Activated CD4-positive, alpha-beta T cell treated with anti-CD3 and anti-CD28 coated beads, Interleukin-2, amount 50 U/mL, for 48 hours (primary cell): ENCODE measurements around the gene NKD1.

Source experiments
- DNase-seq, 2 experiments: peaks; one replicate each; pipeline ENCODE4 v3.0.0-alpha.2; 2020

Gene NKD1

DNA sequence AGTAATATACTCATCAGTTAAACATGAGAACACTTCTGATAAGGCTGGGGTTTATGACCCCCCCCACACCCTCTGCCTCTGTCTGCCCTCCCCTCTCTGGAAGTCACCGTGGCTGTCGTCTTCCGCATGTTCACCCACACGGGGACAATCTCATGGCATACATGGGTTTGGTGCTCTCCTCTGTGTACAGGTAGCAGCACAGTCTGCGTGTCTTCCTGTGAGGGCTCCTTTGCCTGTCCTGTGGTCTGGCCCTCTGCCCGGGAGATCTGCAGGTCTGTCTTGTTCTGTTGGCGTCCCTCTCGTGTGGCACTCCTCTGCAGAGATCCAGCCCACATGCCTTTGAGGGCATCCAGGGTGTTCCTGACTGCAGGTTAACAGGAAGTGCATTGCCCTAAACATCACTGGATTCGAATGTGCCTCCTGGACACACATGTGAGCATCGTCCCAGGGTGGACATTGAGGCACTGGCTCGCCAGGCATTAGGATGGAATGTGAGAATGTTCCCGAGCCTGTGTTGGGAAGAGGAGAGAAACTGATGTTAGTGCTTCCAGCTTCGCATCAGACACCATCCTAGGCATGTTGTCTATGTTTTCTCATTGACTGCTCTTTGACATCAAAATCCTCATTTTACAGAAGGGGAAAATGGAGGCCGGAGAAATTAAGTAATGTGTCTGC is 54.5 kb downstream of the NKD1 start:
- DNase-seq = peak; percentile 13 to 24

DNA sequence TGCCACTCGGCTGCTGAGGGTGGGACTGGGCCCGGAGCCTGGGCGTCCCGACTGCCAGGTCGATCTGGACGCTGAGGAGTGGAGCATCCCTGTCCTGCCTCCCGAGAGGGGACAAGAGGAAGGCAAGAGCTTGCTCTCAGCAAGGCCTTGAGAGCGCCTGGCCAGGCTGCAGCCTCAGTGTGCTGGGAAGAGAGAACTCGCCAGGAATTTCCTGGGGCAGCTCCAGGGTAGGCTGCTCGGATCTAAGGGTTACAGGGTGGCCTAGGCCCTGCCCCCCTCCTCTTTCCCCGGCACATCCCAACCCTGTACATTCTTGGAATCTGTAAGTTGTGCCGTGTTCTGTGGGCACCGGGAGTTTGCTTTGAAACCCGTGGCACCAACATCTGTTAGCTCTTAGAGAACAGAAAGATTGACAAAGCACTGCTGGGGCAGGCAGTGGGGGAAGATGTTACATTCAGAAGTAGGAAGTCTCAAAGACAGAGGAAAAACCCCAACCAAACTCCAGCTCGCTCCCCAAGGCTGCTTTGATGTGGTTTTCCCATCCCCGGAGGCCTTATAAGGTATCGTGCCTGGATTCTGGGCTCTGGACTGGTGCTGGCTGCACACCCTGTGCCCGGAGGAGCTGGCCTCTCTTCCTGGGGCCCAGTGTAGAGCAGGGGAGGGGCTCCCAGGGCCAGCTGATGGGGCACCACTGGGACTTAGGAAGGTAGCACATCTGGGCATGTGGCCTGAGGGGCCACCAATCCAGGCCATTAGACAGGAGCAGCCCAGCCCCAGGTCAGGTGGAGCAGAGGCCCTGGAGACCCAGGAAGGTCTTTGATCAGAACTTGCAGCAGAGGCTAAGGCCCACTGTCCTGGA is 55.2 kb downstream of the NKD1 start:
- no peak for DNase-seq

DNA sequence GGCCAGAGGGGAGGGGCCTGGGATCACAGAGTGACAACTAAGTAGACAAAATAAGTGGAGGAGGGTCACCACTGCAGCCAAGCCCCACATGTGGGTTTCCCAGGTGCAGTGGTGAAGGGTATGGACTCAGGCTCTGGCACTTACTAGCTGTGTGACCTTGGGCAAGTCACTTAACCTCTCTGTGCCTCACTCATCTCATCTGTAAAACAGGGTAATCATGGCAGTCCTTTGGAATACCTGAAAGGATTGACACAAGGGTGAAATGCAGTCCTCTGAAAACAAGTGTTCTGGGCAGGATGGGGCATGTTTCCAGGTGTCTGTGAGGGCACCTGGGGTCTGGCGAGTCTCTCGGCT is 55.8 kb downstream of the NKD1 start:
- no peak for DNase-seq

DNA sequence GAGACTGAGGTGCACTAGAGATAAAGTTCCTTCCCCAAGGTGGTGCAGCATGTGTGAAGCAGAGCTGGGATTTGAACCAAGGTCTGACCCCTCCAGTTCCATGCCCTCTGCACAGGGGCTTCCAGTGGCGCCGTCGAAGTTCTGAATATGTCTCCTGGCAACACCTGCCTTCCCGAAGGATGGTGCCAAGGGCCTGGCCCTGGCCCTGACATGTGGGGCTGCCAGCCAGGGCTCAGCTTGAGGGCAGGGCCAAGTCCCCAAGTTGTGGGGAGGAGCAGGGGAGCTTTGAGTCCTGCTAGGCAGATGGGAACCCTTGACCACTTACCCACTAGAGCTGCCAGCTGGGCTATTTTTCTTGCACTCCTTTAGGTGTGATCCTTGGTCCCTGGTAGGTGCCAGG is 56.4 kb downstream of the NKD1 start:
- DNase-seq = no peak

DNA sequence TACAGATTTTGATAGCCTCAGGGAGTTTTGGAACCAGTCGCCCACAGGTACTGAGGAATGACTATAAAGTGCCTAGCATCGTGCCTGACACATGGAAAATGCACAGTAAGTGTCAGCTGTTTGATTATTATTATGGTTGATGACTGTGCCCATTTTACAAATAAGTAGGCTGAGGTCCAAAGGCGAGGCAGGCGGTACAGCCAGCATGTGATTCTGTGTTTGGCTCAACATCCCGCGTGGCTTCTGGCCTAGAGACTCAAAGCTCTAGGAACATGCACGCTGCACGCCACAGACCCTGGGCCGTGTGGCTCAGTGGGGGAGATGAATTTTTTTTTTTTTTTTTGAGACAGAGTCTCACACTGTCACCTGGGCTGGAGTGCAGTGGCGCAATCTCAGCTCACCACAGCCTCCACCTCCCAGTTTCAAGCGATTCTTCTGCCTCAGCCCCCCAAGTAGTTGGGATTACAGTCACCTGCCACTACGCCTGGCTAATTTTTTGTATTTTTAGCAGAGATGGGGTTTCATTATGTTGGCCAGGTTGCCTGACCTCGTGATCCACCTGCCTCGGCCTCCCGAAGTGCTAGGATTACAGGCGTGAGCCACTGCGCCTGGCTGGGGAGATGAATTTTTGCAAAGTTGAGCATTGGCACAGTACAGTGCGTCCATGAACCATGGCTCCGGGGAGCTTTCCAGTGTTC is 57.7 kb downstream of the NKD1 start:
- DNase-seq = no peak

DNA sequence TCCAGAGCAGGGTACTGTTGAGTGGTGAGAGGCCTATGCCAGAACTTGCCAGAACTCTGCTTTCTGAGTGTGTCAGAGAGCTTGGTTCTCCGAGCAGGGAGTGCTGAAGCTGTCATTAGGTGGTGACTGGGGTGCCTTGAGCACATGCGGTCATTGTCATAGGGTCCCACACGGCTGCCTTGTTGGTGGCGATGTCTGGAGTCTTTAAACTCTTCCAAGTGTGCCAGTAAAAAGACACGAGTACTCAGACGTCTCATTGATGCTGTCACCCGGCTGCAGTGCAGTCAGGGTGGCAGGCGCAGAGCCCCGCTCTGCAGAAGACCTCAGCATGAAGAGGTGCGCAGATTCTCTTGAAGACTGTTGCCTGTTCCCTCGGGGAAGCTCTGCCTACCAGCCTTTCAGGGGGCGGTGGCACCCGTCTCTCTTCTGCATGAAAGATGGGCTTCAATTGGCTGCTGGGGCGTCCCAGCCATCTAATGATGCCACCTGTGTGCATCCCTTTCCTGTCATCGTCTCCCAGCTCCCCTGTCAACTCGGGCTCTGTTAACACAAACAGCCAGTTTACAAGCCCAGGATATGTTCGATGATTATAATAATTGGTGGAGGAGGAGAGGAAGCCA is 58.3 kb downstream of the NKD1 start:
- no peak for DNase-seq

DNA sequence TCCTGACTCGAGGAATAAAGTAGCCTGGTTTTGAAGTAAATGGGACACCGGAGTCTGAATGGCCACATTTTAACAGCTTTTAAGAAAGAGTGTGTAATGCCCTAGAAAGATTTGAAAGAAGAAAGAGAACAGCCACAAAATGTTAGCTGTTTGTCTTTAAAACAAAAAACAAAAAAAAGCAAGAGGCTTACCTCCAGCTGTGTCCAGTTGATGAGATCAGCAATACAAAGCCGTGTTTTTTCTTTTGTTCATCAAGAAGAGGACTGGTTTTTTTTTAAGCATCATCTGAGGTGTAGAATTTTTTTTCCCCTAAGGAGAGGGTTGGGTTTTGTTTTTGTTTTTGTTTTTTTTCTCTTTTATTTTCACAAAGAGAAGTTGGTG is 58.8 kb downstream of the NKD1 start:
- DNase-seq = no peak

DNA sequence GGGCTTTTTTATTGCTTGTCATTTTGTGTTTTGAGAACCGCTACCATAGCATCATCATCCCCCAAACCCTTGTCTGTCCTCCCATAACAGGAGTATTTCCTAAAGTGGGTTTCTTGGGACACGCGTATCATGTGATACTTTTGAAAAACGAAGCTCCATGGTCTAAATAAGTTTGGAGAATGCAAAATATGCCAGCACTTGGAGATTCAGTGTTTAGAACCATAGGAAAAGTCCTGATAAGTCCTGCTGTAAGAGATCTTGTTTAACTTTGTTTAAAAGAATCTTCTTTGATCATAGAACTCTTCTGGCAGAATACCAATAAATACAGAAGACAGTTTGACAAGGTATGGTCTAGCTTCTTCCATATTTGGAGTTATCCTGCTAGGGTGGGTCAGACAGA is 59.3 kb downstream of the NKD1 start:
- no peak for DNase-seq

DNA sequence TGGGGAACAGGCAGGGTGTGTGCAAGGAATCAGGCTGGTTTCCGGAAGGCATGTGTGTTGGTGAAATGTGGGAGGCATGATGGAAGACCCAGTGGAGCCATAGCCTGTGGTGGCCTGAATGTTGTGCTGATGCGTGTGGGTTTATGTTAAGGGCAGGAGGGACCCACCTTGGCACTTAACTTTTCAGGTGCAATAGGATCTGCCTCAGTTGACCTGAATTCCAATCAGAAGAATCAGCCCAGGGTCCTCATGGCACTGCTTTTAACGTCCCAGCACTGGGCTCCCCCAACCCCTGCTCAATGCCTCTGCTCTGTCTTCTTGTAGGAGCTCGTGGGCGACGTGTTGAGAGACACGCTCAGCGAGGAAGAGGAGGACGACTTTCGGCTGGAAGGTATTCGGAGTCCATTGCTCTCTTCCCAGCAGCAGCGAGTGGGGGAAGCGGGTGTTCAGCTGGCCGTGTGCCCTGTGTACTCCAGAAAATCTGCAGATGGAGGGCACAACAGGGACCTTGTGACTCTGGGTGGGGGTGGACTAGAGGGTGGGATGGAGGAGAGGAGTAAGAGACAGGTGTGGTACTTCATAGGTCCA is 59.9 kb downstream of the NKD1 start:
- DNase-seq = no peak

DNA sequence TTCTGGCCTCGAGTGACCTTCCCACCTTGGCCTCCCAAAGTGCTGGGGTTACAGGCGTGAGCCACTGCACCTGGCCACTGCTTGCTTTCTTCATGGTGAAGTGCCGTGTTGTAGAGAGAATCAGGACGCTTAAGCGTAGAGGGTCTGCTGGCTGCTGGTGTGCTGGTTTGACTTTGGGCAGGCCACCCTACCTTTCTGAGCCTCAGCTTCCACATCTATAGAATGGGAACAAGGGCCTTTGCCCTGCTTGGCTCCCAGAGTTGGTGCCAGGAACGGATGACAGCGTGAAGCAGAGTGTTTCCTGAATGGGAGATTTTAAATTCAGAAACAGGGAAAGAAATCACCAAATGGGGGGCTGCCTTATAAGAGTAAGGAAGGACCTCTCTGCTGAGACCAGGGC is 60.9 kb downstream of the NKD1 start:
- DNase-seq = no peak

DNA sequence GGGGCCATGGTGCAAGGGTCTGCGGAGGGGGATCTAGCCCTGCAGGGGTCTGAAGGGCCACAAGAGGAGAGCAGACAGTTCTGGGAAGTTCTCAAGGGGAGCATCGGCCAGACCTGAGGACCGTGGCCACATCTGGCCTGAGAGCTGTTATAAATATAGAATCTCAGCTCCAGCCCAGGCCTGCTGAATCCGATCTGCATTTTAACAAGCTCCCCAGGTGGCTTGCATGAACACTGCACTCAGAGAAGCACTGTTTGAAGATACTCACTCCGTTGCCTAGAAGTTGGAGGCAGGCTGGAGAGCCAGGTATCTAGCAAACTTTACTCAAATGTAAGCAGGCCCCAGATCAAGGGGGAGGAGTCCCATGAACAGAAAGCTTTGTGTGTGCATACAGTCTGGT is 61.3 kb downstream of the NKD1 start:
- no peak for DNase-seq

DNA sequence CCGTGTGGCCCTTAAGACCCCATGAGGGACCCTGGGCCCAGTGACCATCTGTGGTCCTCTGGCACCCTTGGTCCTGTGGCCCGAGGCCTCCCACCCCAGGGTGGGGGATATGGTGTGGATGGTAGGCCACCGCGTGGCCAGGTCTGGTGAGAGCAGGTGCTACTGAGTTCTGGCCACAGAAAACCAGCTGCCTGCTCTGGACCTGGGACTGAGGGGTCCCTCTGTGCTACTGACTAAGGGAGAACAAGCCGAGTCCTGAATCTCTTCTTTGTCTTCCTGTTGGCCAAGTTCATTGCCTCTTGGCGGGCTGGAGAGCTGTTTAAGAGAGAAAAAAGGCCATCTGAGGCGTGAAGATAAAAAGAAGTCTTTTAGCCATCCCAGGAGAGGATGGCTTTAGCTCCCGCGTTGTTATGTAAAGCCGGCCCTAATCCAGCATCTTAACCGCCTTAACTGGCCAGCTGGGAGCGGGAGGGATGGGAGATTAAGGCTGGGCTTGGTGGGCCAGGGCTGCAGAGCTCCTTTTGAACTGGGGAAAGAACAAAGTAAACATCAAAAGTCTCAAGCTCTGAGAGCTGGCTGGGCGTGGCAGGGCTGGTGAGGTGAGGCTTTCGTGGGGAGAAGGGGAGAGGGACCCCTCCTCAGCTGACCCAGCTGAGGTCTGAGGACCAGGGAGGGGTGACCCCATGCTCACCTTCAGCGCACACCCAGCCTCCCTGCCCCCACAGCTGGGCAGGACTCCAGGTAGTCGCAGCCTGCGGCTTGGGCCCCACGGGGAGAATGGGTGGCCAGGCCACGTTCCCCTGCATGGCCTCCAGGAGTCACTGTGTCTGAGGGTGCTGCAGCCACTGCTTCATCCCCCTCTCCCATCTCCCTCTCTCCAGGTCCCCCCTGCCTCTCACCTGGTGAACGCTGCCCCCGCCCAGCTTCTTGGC is 62.4 kb downstream of the NKD1 start:
- no peak for DNase-seq

DNA sequence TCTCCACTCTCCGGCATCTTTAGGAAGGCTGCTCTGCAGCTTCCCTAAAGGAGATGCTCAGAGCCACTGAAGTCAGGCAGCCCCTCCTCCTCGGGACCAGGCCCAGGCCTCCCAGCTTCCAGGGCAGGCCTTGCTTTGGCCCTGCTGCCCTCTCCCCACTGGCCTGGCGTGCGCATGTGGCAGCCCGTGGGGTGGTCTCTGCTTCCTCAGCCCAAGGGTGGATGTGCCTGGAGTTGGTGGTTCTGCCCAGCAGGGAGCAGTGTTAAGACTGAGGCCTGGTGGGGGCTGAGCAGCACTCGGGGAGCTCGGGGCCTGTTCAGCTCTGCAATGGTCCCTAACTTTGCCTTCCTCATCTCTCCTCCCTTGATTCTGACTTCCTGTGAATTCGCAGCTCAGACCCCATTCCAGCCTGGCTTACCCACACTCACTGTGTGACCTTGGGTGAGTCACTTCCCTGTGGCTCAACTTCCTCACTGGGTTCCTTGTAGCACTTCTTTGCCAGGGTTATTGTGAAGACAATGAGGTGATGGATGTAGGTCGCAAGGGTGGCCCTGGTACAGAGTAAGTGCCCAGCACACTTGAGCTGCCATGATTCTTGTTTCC is 63.2 kb downstream of the NKD1 start:
- DNase-seq = no peak

DNA sequence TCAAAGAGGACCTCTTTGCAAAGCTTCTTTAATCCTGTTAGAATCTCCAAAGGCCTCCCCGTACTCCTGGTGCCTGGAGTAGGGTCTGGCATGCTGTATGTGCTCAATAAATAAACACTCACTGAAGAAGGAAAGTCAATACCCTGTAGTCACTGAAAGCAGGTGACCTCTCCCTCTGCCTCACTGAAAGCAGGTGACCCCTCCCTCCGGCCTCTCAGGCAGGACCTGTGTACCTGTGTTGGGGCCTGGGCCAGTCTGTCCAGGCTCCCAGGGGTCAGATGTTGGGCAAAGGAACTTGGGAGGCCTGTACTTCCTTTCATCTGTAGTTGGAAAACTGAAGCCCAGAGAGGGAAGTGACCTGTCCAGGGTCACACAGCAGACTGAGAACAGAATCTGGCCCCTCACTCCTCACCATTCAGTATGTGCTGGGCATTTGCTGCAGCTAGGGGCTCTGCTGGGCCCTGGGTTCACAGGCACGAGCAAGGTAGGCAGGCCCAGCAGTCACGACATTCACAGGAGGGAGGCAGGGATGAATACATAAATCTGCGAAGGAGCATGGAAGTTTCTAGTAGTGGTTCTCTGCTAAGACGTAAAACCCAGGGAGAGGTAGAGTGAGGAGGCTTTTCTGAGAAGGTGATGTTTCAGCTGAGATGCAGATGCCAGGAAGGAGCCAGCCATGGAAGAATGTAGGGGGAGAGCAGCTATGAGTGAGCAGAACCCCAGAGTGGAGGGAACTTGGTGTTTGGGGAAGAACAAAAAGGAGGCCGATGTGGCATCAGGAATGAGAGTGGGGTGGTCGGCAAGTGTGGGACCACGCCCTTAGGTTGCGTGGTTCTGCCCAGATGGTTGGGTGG is 64.0 kb downstream of the NKD1 start:
- no peak for DNase-seq

DNA sequence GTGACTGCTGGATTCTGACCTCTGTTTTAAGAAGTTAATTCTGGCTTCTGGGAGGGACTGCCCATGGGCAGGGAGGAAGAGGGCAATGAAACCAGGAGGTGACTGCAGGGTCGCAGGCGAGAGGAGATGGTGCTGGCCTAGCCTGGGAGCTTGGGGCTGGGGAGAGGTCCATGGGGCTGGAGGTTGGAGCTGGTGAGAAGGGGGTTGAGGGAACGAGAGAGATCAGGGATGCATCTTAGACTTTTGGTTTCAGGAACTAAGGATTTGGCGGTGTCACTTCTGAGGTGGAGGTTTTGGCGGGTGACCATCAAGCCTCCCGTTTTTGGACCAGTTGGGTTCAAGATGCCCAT is 64.6 kb downstream of the NKD1 start:
- DNase-seq = no peak

DNA sequence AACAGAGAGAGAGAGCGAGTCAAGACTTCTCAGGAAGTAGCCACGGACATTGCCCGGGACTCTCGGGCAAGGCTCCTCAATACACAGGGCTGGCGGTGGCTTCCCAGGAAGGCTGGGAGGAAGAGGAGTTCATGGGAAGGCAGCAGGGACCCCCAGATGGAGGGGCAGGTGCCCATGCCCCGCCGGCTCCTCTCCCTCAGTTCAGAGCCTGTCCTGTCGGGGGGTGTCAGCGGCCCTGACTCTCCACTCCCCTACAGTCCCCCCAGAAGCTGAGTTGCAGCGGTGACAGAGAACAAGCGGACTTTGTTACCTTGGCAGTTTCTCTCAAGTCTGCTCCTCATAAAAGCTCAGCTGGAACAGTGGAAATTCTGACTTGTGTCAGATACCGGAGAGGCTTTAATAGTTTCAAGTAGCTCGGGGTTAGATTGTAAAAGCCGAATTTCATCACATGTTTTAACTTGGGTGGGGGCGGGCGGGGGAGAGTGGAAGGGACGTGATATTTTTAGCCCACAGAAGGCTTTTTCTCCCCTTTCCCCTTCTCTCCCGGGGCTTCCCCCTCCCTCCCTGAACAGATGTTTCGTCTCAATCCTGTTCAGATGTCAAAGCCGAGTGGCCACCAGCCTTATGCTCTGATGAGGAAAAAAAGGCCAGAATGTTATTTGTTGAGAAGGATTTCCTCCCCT is 65.2 kb downstream of the NKD1 start:
- no peak for DNase-seq

DNA sequence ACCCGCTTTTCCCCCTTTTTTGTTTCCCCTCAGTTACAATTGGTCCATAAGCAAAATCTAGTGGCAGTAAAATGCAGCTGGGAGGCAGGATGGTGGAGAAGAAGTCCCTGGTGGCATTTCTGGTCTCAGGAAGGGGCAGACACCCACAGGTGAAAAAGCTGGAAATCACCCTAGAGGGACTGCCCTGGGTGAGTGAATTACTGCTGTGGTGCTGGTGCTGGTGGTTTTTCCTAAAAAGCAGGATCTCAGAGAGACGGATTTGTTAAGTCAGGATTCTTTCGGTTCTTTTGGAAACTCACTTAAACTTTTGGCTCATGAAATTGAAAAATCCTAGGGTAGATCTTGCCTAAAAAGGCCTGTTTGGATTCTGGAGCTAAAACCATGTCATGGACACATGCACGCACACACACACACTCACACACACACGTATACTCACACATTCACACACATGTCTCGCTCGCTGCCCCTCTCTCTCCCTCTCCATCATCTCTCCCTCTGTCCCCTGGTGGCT is 65.8 kb downstream of the NKD1 start:
- no peak for DNase-seq

DNA sequence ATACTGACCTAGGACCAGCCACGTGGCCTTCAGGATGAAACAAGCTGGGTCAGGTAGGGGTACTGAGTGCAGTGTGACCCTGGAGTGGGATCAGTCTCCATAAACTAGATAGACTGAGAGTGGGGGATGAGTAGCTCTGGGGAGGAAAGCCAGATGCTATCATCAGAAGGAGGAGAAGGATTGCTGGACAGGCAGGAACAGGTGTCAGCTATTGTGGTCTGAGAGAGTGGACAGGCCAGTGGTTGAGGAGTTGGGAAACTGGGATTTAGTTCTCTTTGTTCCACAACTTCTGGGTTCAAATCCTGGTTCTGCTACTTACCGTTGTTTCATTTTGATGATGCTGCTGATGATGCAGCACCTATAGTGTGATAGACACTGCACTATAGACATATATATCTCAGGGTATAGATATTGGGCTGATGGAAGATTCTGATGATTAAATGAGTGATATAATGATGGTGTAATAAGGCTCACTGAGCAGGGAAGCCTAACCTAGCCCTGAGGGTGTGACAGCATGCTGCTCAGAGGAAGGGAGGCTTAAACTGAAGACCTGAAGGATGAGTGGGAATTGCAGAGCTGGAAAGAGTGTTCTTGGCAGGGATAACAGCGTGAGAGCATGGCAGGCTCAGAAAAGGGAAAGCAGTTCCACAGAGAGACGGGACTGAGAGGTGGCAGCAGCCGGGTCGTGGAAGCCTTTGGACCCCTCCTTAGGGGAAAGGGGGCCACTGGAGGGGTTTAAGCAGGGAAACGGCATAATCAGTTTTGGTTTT is 66.9 kb downstream of the NKD1 start:
- no peak for DNase-seq

DNA sequence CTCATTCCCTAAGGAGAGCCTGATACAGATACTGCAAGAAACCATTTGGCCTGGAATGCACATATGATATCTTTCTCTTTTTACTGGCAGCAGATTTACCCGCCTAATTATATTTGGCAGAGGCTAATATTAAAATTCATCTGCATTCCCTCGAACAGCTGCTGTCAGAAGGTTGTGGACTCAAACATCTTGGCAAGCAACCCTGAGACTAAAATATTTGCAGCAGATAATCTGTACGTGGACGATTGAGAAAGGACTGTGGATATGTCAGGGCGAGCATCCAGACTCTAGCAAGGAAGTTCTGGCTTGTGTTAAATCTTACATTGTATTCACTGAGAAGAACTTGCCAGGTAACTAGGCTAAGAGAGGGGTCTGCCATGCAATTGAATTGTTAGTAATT is 67.7 kb downstream of the NKD1 start:
- no peak for DNase-seq
